Measurements from ENCODE around the gene GPR137B.

GPR137B gene

GRCh38 chr1:236247286-236247685 lies 104.9 kb downstream of the GPR137B start:
- Histone ChIP-seq H3K27ac (ENCODE audit: insufficient read depth, low read length, poor library complexity, severe bottlenecking) (no peak overlapping the region), H3K36me3 (ENCODE audit: control insufficient read depth, insufficient read depth, low read length) (peaks cover 14% of the 10 kb centered on the region), H3K4me3 (ENCODE audit: insufficient read depth, low read depth, low read length, poor library complexity, severe bottlenecking) (no peak overlapping the region), H3K9me3 (ENCODE audit: control insufficient read depth, low read length) (no peaks in the 10 kb centered on the region), H3K27me3 (replicated peaks; ENCODE audit: control insufficient read depth, insufficient read depth, low read length, poor library complexity, severe bottlenecking) (no peaks in the 10 kb centered on the region), H3K4me1 (ENCODE audit: control insufficient read depth, insufficient read depth, low read length, poor library complexity, severe bottlenecking) (no peaks in the 10 kb centered on the region)
- no peak for DNase-seq

- Histone ChIP-seq H3K9me3 (ENCODE audit: control insufficient read depth, low read length) (no peaks in the 10 kb centered on the region), H3K36me3 (ENCODE audit: control insufficient read depth, insufficient read depth, low read length) (peaks cover 6% of the 10 kb centered on the region)
- DNase-seq: no peak
Observed at GRCh38 chr1:236251587-236251986, 109.2 kb downstream of the GPR137B start.

DNA sequence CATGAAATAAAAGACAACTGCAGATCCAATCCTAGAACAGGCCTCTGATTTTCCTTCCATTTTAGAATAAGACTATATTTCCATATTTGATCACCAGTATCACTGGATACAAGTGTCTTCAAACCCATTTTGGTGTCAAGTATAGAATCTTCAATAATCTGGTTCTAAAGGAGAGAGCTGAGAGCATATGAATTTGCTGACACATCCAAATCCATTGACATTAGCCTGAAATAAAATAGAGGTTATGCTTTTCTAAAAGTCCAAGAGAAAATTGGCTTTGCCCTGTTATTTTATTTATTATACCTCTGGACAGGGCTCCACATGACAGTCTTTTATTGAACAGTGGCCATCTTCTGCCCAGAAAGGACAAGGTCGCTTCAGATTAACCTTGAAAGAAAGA lies 110.8 kb downstream of the GPR137B start:
- no peaks in the 10 kb centered on the region for H3K4me1 ChIP-seq (ENCODE audit: control insufficient read depth, insufficient read depth, low read length, poor library complexity, severe bottlenecking)
- H3K27ac ChIP-seq (ENCODE audit: insufficient read depth, low read length, poor library complexity, severe bottlenecking): no peak overlapping the region
- DNase-seq: no peak
- H3K36me3 ChIP-seq (ENCODE audit: control insufficient read depth, insufficient read depth, low read length): no peaks in the 10 kb centered on the region
- no peak overlapping the region for H3K4me3 ChIP-seq (ENCODE audit: insufficient read depth, low read depth, low read length, poor library complexity, severe bottlenecking)
- peaks cover 3% of the 10 kb centered on the region for H3K9me3 ChIP-seq (ENCODE audit: control insufficient read depth, low read length)
- no peaks in the 10 kb centered on the region for H3K27me3 ChIP-seq (replicated peaks; ENCODE audit: control insufficient read depth, insufficient read depth, low read length, poor library complexity, severe bottlenecking)

More at GRCh38 chr1:236251587-236251986, 109.2 kb downstream of the GPR137B start:
- Histone ChIP-seq H3K27me3 (replicated peaks; ENCODE audit: control insufficient read depth, insufficient read depth, low read length, poor library complexity, severe bottlenecking) (no peaks in the 10 kb centered on the region), H3K4me1 (ENCODE audit: control insufficient read depth, insufficient read depth, low read length, poor library complexity, severe bottlenecking) (no peaks in the 10 kb centered on the region), H3K4me3 (ENCODE audit: insufficient read depth, low read depth, low read length, poor library complexity, severe bottlenecking) (no peak overlapping the region), H3K27ac (ENCODE audit: insufficient read depth, low read length, poor library complexity, severe bottlenecking) (no peak overlapping the region)

GRCh38 chr1:236253918-236254637 lies 111.7 kb downstream of the GPR137B start:
- H3K36me3 ChIP-seq (ENCODE audit: control insufficient read depth, insufficient read depth, low read length): no peaks in the 10 kb centered on the region
- H3K27me3 ChIP-seq (replicated peaks; ENCODE audit: control insufficient read depth, insufficient read depth, low read length, poor library complexity, severe bottlenecking): no peaks in the 10 kb centered on the region
- H3K4me3 ChIP-seq (ENCODE audit: insufficient read depth, low read depth, low read length, poor library complexity, severe bottlenecking): no peak overlapping the region
- peaks cover 6% of the 10 kb centered on the region for H3K9me3 ChIP-seq (ENCODE audit: control insufficient read depth, low read length)
- no peak for DNase-seq
- no peaks in the 10 kb centered on the region for H3K4me1 ChIP-seq (ENCODE audit: control insufficient read depth, insufficient read depth, low read length, poor library complexity, severe bottlenecking)
- no peak overlapping the region for H3K27ac ChIP-seq (ENCODE audit: insufficient read depth, low read length, poor library complexity, severe bottlenecking)

DNA sequence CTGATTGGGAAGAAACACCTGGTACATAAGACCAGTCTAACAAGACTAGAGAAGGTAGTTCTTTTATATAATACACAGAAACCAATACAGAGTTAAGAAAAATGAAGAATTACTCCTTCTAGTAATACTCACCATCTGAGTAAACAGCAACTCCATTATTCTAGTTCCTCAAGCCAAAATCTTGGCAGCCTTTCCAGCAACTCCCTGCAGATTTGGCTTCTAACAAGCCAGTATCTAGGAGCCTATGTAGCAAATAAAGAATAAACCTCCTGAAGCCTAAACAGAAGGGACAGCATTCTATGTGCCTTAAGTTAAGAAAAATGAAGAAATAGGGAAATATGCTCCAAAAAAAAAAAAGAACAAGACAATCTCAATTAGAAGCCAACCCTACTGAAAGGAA lies 114.9 kb downstream of the GPR137B start:
- Histone ChIP-seq H3K27ac (ENCODE audit: insufficient read depth, low read length, poor library complexity, severe bottlenecking) (no peak overlapping the region), H3K4me1 (ENCODE audit: control insufficient read depth, insufficient read depth, low read length, poor library complexity, severe bottlenecking) (no peaks in the 10 kb centered on the region), H3K4me3 (ENCODE audit: insufficient read depth, low read depth, low read length, poor library complexity, severe bottlenecking) (no peak overlapping the region), H3K9me3 (ENCODE audit: control insufficient read depth, low read length) (peaks cover 6% of the 10 kb centered on the region), H3K27me3 (replicated peaks; ENCODE audit: control insufficient read depth, insufficient read depth, low read length, poor library complexity, severe bottlenecking) (no peaks in the 10 kb centered on the region), H3K36me3 (ENCODE audit: control insufficient read depth, insufficient read depth, low read length) (peaks cover 3% of the 10 kb centered on the region)
- no peak for DNase-seq

- H3K27ac ChIP-seq (ENCODE audit: insufficient read depth, low read length, poor library complexity, severe bottlenecking): no peak overlapping the region
- no peak for DNase-seq
- H3K4me3 ChIP-seq (ENCODE audit: insufficient read depth, low read depth, low read length, poor library complexity, severe bottlenecking): no peak overlapping the region
- peaks cover 3% of the 10 kb centered on the region for H3K36me3 ChIP-seq (ENCODE audit: control insufficient read depth, insufficient read depth, low read length)
- H3K9me3 ChIP-seq (ENCODE audit: control insufficient read depth, low read length): peaks cover 6% of the 10 kb centered on the region
- H3K27me3 ChIP-seq (replicated peaks; ENCODE audit: control insufficient read depth, insufficient read depth, low read length, poor library complexity, severe bottlenecking): no peaks in the 10 kb centered on the region
- H3K4me1 ChIP-seq (ENCODE audit: control insufficient read depth, insufficient read depth, low read length, poor library complexity, severe bottlenecking): no peaks in the 10 kb centered on the region
Observed at GRCh38 chr1:236258114-236258622, 115.8 kb downstream of the GPR137B start.

Measured in effector memory CD4-positive, alpha-beta T cell (primary cell).